Hematopoietic multipotent progenitor cell treated with erythropoietin and hydrocortisone succinate and interleukin-3 and kit ligand, for 15 days (in vitro differentiated cells): Measurements from ENCODE around the gene ACD.

Source experiments
- DNase-seq: peaks from one replicate; pipeline ENCODE4 v3.0.0-alpha.2; 2015; ENCODE audit warnings: low spot score

ACD gene

DNA sequence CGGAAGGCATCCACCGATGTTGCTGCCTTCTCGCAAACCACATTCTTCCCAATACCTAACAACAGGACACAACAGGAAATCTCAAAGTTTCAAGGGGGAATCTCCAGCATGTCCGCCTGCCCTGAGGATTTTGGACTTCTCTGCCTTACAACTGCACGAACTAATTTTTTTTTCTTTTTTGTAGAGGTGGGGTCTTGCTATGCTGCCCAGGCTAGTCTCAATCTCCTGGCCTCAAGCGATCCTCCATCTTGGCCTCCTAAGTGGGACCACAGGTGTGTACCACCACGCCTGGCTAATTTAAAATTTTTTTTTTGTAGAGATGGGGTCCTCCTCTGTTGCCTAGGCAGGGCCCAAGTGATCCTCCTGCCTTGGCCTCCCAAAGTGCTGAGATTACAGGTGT is 15.9 kb upstream of the ACD start:
- DNase-seq = no peak

DNA sequence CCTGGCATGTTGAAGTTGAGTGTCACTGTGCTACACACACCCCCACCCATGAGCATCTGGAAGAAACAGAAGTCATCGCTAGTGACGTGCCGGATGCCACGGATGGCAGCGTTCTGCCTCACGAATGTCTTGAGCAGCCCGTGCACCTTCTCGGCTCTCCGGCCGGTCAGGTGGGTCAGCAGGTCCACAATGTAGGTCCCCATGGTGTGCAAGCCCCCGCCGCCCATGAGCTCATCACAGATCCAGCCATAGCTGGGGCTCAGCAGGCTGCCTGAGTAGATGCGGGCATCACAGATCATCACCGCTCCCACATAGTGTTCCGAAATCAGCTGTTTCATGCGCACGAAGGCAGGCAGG is 15.5 kb upstream of the ACD start:
- no peak for DNase-seq

DNA sequence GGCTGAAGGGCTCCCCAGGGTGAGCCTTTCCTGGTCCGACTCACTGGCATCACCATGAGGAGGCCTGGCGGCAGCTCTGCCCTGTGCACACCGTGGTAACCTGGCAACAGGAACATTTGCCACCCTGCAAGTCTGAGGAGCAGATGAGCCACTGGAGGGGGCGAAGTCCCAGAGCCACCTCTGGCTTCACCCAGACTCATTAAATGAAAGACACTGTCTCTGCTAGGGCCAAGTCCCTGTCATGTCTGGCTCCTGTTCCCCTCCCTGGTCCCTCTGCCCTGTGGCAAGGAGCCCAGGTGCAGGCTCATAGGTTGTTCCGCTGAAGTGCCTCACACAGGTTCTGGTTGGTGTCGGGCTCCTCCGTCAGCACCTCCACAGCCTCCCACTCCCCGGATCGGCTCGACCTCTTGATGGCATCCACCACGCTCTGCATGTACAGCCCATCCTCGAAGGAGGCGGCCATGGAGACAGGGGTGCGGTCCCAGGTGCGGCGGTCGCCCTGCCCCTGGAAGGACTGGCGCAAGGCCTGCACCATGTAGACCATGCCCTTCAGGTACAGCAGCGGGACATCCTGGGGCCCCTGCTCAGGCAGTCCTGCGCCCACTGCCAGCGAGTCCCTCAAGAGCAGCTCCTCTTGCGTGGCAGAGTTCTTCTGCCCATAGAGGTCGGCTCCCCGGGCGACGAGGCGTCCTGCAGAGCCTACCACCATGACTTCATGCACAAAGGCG is 15.0 kb upstream of the ACD start:
- no peak for DNase-seq

- DNase-seq = peak; percentile 51
Observed at GRCh38 chr16:67673712-67674580, 13.9 kb upstream of the ACD start.

DNA sequence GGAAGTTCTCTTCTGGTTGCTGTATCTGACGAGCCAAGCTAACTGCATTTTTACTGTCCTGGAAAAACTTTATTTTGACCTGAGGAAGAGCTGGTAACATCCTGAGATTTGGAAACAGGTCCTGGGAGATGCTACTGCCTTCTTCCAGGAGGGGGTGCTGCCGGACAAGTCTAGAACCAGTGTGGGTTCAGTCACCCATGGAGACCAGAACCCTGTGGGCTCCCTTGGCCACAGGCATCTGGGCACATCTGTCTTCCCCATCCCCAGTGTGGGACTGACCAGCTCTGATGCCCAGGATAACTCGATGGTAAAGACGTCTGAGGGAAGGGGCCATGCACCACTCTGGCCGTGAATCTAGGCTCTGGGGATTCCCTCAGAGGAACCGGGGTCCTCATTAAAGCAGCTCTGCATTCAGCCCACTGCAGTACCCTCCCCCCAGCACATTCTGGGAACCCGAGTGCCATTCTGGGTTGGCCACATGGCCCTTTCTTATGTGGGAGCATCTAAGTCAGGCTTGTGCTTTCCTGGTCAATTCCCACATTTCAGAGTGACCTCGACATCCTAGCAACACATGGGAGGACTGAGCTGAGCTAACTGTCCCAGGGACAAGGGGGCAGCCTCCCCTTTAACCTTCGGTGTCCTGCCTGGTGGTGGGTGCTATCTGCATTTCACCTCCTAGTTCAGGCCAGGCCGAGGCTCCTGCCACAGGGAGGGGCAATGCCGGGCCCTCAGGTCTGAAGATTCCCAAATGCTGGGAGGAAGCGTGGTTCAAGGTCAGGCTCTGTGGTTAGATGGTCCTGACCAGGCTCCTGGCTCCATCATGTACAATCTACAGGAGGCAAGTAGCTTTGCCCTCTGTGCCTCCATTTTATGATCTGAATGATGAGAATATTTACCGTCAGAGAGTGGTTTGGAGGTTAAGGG is 12.9 kb upstream of the ACD start:
- peak; percentile 81 for DNase-seq

DNA sequence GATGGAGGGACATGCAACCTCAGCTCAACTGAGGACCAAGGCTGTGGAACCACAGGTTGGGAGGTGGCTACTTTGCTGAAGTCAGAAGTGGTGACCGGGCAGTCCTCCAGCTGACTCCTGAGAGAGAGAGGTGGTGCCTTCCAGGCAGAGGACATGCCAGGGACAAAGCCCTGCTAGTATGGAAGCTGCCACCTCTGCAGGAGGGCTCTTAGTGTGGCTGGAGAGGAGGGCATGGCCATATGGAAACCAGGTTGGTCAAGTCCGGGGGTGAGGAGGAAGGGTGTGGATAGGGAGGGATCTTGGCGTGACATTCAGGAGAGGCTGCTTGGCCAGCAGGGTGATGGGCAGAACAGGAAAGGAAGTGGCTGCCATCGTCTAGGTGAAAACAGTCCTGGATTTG is 12.2 kb upstream of the ACD start:
- no peak for DNase-seq

- DNase-seq = no peak
Observed at GRCh38 chr16:67669499-67670101, 9.5 kb upstream of the ACD start.

DNA sequence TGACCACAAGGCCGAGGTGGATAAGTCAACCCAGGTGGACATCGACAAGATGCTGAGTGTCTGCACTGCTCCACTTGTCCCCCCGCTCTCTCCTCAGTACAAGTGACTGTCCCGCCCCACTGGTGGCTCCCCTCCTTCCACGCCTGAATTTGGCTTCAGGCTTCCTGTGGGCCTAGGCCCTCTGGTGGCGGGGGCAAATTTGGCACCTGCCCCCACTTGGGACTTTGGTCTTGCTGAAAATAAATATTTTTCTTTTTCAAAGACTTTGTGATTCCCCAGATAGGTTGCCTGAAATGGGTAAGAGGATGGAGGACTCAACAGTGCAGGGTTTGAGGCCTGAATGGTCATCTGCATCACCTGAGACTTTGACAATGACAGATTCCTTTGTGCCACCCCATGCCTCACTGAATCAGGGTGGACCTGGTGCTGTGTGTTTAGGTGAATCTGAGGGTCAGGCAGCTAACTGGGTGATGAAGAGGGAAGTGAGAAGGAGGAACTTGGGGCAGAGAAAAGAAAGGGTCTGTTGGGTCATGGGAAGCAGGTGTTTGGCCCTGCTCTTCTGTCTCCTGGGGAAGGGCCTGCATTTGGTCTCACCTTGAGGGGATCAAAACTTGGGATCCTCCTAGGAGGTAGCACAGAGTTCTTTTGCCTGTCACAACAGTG is 8.6 kb upstream of the ACD start:
- peak; percentile 30 for DNase-seq

GRCh38 chr16:67667817-67668494 is 7.9 kb upstream of the ACD start:
- DNase-seq = peak; percentile 90

- DNase-seq = no peak
Observed at GRCh38 chr16:67667453-67667816, 7.4 kb upstream of the ACD start.

GRCh38 chr16:67666559-67667452 is 6.7 kb upstream of the ACD start, which contains the start of the genes C16orf86 and ENKD1:
C16orf86 (plus strand) TSS chr16:67666814; CDS start chr16:67666971, 157 bp downstream.
ENKD1 (minus strand) TSS chr16:67666750; CDS start chr16:67666442, 308 bp downstream.
- peak; percentile 76 for DNase-seq

- no peak for DNase-seq
Observed at GRCh38 chr16:67666032-67666551, 6.0 kb upstream of the ACD start.

- no peak for DNase-seq
Observed at GRCh38 chr16:67665598-67665997, 5.5 kb upstream of the ACD start.

GRCh38 chr16:67664871-67665270 is 4.8 kb upstream of the ACD start:
- no peak for DNase-seq

GRCh38 chr16:67664258-67664657 is 4.2 kb upstream of the ACD start:
- no peak for DNase-seq

GRCh38 chr16:67663877-67664222 is 3.8 kb upstream of the ACD start:
- DNase-seq = no peak

DNA sequence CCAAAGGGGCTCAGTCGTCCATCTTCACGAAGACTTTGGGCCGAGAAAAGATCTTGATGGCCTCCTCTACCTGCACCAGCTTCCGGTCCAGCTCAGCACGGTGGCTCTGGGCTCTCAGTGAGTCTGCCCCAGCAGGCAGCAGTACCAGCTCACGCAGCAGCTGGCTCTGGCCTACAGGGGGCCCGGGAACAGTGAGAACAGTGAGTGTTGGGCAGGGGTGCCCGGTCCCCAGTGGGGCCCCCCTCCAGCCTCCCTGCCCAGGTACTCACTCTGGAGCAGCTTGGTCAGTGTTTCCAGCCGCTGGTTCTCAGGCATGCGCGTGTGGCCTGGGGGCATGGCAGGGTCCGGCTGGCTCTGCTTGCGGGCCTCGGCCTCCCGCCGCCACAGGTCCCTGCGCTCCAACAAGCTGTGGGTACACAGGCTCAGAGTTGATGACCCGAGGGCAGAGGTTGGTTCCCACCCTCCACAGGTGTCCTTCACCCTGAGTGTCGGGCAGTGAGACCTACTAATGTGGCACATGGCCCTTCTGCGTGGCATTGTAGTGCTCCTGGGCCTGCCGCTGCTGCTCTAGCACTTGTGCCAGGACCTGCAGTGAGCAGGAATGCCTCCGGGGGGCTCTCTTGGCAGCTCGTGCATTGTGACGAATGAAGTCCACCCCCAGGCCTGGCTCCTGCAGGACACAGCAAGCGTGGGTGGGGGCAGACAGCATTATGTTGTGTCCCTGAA is 3.3 kb upstream of the ACD start:
- no peak for DNase-seq

DNA sequence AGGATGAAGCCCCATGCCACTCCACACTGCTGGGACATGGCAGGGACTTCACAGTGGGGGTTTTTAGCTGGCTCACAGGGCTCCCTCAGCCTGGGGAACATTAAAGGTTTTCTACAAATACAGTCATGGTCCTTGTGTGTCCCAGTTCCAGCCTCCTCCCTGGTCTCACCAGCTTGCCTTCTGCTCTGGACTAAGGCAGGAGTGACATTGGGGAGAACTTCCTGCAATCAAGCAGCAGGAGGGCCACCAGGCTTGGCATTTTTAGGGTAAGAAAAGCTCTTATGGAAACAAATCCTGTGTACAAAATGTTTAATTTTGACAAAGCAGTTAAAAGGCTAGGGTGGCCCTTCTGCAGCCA is 2.6 kb upstream of the ACD start:
- DNase-seq = no peak
